Ascending aorta (tissue), 2 donors: ENCODE data around the gene CFAP77. TPM values are rescaled to one million over a fixed set of nuclear protein-coding genes. Genes with fewer than 3 reads are reported as not detected.

Experiments used
- DNase-seq, 2 donors: peaks; one replicate each; pipeline ENCODE4 v3.0.0-alpha.2; 2019; ENCODE audit warnings: low spot score in 2 of 2
- H3K27ac ChIP-seq, 2 donors: fragments of 200-600 bp; sonication (generic); one replicate each; pipeline ENCODE4 v1.5.1; 2016 to 2017; ENCODE audit warnings: mild to moderate bottlenecking in 1 of 2
- H3K27me3 ChIP-seq: fragments of 200-600 bp; sonication (generic); one replicate; pipeline ENCODE4 v1.5.1; 2017
- H3K36me3 ChIP-seq, 2 donors: fragments of 200-600 bp; sonication (generic); one replicate each; pipeline ENCODE4 v1.5.1; 2016
- H3K4me1 ChIP-seq, 2 donors: fragments of 200-600 bp; sonication (generic); one replicate each; pipeline ENCODE4 v1.5.1; 2016 to 2017; ENCODE audit warnings: mild to moderate bottlenecking in 1 of 2
- H3K4me3 ChIP-seq, 2 donors: fragments of 200-600 bp; sonication (generic); one replicate each; pipeline ENCODE4 v1.5.1; 2016 to 2017; ENCODE audit warnings: mild to moderate bottlenecking in 1 of 2
- H3K9me3 ChIP-seq, 2 donors: fragments of 200-600 bp; sonication (generic); one replicate each; pipeline ENCODE4 v1.5.1; 2016
- intact Hi-C: fragments of 100-400 bp; cut with DNase I; formaldehyde crosslinking; loops from one replicate; pipeline ENCODE4 v1.15.1; 2023
- total RNA-seq: library from RNA; depleted of rRNA; stranded (reverse); fragments of >200 nt; gene quantifications from one replicate; pipeline ENCODE4 v1.1.0, GENCODE V29; 2016
- TF ChIP-seq, protein P1 (sequence below), 3 experiments: fragments of 200-600 bp in 2 of 3; fragments of 450-650 bp in 1 of 3; sonication (generic) in 2 of 3; IDR thresholded peaks; one replicate each; pipeline ENCODE4 v1.5.1; 2016 to 2019; ENCODE audit warnings: antibody characterized with exemption in 3 of 3, mild to moderate bottlenecking in 1 of 3, moderate library complexity in 1 of 3

The CFAP77 gene
- total RNA-seq, 1 donor from 2014 or later, result not detected

DNA sequence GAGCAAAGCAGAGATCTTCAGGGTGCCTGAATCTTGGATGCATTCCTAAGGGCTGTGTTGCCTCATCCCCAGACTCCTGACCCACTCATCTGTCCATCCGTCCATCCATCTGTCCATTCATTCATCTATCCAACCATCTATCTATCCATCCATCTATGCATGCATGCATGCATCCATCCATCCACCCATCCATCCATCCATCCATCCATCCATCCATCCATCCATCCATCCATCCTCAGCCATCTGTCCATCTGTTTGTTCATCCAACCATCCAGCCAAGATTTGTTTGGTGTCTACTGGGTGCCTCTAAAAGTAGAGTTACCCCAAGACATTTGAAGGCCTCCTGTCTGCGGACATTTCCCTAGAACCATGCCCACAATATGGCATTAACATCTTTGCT, 144.7 kb downstream of the CFAP77 start:
- no peaks in the 10 kb centered on the region for H3K9me3 ChIP-seq
- no peak for DNase-seq
- intact Hi-C loops, result no loop called here
- TF ChIP-seq, protein P1, sequence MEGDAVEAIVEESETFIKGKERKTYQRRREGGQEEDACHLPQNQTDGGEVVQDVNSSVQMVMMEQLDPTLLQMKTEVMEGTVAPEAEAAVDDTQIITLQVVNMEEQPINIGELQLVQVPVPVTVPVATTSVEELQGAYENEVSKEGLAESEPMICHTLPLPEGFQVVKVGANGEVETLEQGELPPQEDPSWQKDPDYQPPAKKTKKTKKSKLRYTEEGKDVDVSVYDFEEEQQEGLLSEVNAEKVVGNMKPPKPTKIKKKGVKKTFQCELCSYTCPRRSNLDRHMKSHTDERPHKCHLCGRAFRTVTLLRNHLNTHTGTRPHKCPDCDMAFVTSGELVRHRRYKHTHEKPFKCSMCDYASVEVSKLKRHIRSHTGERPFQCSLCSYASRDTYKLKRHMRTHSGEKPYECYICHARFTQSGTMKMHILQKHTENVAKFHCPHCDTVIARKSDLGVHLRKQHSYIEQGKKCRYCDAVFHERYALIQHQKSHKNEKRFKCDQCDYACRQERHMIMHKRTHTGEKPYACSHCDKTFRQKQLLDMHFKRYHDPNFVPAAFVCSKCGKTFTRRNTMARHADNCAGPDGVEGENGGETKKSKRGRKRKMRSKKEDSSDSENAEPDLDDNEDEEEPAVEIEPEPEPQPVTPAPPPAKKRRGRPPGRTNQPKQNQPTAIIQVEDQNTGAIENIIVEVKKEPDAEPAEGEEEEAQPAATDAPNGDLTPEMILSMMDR (IDR thresholded peaks at IDR 0.05), result no peak
- no peak overlapping the region for H3K4me3 ChIP-seq
- no peak overlapping the region for H3K27ac ChIP-seq
- no peaks in the 10 kb centered on the region for H3K27me3 ChIP-seq
- no peaks in the 10 kb centered on the region for H3K36me3 ChIP-seq
- no peaks in the 10 kb centered on the region for H3K4me1 ChIP-seq

DNA sequence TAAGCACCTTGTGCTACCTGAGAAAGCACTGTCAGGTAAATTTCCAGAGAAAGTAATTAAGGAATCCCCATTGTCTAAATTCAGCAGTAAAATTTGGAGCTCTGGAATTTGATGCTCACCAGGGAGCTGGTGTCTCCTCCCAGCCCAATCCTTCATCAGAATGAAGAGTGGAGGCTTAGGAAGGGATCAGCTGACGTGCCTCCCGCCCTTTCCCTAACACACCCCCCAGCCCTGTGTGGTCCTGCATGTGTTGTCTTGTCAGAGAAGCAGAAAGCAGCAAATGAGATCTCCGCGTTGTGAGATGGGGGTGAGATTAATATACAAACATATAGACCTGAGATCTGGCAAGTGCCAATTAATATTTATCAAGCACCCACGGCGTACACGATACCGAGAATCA, 145.5 kb downstream of the CFAP77 start:
- Histone ChIP-seq H3K27ac (no peak overlapping the region), H3K9me3 (no peaks in the 10 kb centered on the region), H3K4me3 (no peak overlapping the region), H3K36me3 (no peaks in the 10 kb centered on the region), H3K4me1 (no peaks in the 10 kb centered on the region), H3K27me3 (no peaks in the 10 kb centered on the region)
- TF ChIP-seq, protein P1 (IDR thresholded peaks at IDR 0.05), result no peak
- DNase-seq, result no peak
- intact Hi-C loops, result no loop called here

DNA sequence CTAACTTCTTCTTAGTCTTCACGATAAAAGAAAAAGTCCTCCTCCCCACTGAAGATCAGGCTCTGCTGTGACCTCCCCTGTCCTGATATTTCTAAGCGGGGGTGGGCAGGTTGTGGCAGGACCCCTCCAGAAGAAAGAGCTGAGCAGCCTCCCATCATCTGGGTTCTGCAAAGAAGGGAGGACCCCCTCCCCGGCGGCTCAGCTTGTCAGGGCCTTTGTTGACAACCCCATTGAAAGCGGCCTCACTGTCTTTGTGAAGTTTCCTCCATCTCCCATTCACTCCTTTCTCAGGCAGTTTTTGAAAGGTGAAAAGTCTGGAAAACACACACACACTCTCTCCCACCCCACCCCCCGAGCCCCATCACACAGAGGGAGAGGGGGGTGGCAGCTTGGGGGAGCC, 146.2 kb downstream of the CFAP77 start:
- Histone ChIP-seq H3K4me3 (no peak overlapping the region), H3K4me1 (no peaks in the 10 kb centered on the region), H3K27ac (no peak overlapping the region), H3K36me3 (no peaks in the 10 kb centered on the region), H3K9me3 (no peaks in the 10 kb centered on the region), H3K27me3 (no peaks in the 10 kb centered on the region)
- no peak for DNase-seq
- intact Hi-C loops, result no loop called here
- TF ChIP-seq, protein P1 (IDR thresholded peaks at IDR 0.05), result no peak

DNA sequence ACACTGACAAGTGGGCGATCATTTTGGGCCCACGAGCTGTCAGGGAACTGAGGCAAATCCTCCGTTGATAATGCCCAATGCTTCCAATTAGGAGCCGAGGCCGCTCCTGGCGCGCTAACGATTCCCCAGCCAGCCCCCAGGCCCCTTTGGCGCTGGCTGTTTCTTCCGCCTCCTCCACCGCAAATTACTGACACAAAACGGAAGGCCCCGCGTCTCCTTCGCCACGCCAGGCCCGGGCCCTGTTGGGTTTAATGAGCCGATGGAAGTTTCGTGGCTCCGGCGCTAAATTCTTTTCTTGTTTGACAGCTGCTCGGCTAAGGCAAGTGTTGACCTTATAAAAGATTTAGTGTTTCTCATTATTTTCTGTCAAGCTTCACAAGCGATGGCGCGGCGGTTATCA, 146.7 kb downstream of the CFAP77 start:
- no peak for DNase-seq
- Histone ChIP-seq H3K27ac (no peak overlapping the region), H3K9me3 (no peaks in the 10 kb centered on the region), H3K36me3 (no peaks in the 10 kb centered on the region), H3K4me3 (no peak overlapping the region), H3K4me1 (no peaks in the 10 kb centered on the region), H3K27me3 (no peaks in the 10 kb centered on the region)
- TF ChIP-seq, protein P1 (IDR thresholded peaks at IDR 0.05), result no peak
- intact Hi-C loops, result no loop called here

DNA sequence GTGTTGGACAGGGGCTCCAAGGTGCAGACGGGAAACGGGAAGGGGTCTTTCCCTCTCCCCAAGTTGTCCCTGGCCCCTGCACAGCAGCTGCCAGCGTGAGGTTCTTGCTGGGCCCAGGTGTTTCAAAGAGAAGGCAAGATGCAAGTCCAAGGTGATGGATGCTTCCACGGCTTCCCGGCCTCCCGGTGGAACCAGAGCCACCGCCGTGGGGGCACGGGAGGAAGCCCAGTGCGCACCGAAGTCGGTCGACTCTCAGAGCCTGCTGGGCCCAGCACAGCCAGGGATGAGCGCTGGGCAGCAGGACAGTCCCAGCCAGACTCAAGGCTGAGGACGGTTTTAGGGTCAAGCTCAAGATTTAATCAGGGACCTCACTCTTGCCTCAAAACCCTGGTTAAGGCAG, 147.1 kb downstream of the CFAP77 start:
- Histone ChIP-seq H3K4me1 (no peaks in the 10 kb centered on the region), H3K27me3 (no peaks in the 10 kb centered on the region), H3K36me3 (no peaks in the 10 kb centered on the region), H3K27ac (no peak overlapping the region), H3K9me3 (no peaks in the 10 kb centered on the region), H3K4me3 (no peak overlapping the region)
- intact Hi-C loops, result no loop called here
- TF ChIP-seq, protein P1 (IDR thresholded peaks at IDR 0.05), result no peak
- no peak for DNase-seq

DNA sequence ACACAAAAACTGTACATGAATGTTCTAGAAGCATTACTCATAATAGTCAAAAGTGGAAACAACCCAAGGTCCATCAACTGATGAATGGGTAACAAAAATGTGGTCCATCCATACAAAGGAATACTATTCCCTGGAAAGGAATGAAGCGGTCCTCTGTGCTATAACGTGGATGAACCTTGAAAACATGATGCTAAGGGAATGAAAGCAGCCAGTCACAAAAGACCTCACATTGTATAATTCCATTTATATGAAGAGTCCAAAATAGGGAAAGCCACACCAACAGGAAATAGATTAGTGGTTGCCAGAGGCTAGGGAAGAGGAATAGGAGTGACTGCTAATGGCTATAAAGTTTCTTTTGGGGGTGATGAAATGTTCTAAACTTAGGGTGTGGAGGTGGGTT, 149.7 kb downstream of the CFAP77 start:
- DNase-seq, result no peak
- H3K4me1 ChIP-seq, result no peaks in the 10 kb centered on the region
- intact Hi-C loops, result no loop called here
- H3K9me3 ChIP-seq, result no peaks in the 10 kb centered on the region
- no peaks in the 10 kb centered on the region for H3K36me3 ChIP-seq
- H3K27ac ChIP-seq, result no peak overlapping the region
- TF ChIP-seq, protein P1 (IDR thresholded peaks at IDR 0.05), result no peak
- H3K27me3 ChIP-seq, result no peaks in the 10 kb centered on the region
- no peak overlapping the region for H3K4me3 ChIP-seq
